ENCODE data around the gene ASIC2.

ASIC2 gene

GRCh38 chr17:33202796-33203495, 90.1 kb downstream of the ASIC2 start:
- DNase-seq = no peak

- DNase-seq = no peak
Observed at GRCh38 chr17:33202021-33202420, 91.1 kb downstream of the ASIC2 start.

GRCh38 chr17:33201283-33201682, 91.8 kb downstream of the ASIC2 start:
- no peak for DNase-seq

DNA sequence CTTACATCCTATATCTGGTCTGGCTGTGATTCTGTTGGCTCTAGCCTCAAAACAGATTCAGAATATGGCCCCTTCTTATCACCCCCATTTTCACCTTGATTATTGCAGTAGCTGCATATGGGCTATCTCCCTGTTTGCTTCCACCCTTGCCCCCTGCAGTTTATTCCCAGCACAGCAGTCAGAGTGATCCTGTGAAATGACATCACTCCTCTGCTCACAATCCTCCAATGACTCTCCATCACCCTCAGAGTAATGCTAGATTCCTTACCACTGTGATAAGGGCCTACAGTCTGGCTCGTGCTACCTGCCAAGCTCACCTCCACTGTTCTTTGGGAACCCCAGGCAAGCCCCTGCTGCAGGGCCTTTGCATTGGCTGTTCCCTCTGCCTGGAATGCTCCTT, 92.5 kb downstream of the ASIC2 start:
- peak; percentile 2 for DNase-seq

DNA sequence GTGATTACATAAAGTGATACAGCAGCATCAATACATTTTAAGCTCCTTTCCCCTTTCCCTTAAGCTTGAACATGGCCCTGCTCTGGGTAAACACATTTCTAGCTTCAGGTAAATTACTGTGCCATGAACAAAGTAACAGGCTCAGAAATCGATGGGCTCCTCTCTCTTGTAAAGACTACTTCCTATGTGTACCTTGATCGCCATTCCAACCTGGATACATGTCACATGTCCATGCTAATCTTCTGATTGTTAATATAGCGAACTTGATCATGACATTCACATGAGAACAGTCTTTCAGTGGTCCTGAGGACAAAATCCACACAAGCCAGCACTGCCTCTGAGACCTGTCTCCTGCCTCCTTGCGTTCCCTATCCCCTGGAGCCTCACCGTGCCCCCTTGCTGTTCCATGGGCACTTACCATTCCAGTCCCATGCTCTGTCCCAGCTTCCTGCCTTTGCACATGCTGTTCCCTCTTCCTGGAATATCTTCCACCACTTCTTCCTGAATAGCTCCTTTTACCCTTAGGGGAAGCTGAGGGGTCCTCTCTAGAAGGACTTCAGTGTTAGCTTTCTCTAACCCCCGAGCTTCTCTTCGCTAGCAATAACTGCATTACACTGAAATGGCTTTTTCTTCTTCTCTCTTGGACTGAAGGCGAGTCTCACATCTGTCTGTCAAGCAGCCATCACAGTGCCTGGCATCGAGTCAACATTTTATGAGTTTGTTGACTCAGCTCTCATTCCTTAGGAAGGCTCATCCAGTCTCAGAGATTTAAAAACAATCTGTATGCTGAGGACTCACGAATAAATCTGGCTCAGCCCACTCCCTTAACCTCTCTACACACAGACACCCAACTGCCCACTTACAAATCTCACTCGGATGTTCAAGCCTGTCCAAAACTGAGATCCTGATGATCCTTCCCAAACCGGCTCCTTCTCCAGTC, 93.3 kb downstream of the ASIC2 start:
- no peak for DNase-seq

- DNase-seq = no peak
Observed at GRCh38 chr17:33198954-33199353, 94.1 kb downstream of the ASIC2 start.

GRCh38 chr17:33197342-33197741, 95.8 kb downstream of the ASIC2 start:
- no peak for DNase-seq

GRCh38 chr17:33196883-33197282, 96.2 kb downstream of the ASIC2 start:
- no peak for DNase-seq

- DNase-seq = no peak
Observed at GRCh38 chr17:33192951-33193911, 99.9 kb downstream of the ASIC2 start.

DNA sequence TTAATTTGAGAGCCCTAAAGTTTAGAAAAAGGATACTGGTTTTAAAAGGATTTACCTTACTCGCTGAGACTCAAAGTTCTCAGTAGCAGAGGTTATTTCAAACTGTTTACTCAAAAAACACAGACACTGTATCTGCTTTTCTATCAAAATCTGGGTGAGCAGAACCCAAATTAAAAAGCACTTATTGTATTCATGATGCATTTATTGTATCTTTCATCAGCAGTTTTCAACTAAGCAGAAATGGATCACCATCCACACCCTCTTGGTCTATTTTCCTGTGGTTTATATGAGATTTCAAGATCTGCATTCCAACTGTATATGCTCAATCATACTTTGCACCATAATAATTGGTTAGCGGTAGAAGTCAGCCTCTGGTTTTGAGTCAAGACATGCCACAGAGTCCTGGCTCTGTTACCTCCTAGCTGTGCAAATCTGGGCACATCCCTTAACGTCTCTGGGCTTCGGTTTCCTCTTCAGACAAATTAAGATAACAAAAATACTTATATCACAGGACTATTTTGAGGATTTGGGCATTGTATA, 109.5 kb downstream of the ASIC2 start:
- DNase-seq = no peak

DNA sequence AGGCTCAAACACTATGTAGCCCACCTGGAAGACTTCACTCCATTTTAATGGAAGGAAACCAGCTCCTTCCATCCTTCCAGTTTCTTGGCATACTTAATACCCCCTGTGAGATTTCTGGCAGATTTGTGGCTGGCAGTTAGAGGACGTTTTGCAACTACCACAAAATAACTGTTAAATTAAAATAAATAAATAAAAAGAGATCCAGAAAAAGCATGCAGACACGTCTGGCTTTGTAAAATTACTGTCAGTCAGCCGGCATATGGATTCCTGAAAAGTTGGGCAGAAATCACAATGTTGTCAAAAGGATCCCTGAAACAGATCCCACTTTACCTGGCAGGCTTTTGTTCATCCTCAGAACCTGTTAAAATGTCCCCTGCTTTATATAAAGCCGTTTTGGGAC, 113.9 kb downstream of the ASIC2 start:
- no peak for DNase-seq

GRCh38 chr17:33178681-33179080, 114.4 kb downstream of the ASIC2 start:
- no peak for DNase-seq

DNA sequence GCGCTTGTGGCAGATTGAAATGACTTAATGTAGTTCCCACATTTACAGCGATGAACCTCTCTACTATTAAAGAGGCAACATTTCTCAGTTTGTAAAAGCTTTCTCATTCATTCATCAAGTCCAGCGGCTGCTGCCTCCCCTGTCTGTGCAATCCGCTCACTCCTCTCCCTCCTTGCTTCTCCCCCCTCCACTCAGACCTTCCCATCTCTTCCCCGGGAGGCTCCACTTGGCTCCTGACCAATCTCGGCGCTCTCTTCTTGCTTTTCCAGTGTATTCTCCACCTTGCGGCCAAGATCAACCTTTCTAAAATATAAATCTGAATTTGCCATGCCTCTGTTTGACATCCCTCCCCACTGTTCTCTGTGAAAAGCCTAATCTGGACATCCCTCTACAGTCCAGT, 117.5 kb downstream of the ASIC2 start:
- DNase-seq = no peak

- no peak for DNase-seq
Observed at GRCh38 chr17:33171931-33172330, 121.2 kb downstream of the ASIC2 start.

GRCh38 chr17:33169580-33170285, 123.4 kb downstream of the ASIC2 start:
- no peak for DNase-seq

DNA sequence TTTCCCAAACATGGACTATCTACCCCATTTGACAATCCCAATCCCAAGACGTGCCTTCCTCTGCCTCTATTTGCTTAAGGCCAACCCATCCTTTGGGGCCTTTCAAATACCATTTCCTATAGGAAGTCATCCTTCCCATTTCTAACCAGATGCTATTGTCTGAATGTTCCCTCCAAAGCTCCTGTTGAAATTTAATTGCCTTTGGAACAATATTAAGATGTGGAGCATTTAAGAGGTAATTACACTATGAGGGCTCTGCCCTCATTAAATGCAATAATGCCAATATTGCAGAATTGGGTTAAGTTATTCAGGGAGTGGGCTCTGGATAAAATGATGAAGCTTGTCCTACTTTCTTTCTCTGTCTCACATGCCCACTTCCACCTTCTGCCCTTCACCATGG, 125.4 kb downstream of the ASIC2 start:
- DNase-seq = no peak

DNA sequence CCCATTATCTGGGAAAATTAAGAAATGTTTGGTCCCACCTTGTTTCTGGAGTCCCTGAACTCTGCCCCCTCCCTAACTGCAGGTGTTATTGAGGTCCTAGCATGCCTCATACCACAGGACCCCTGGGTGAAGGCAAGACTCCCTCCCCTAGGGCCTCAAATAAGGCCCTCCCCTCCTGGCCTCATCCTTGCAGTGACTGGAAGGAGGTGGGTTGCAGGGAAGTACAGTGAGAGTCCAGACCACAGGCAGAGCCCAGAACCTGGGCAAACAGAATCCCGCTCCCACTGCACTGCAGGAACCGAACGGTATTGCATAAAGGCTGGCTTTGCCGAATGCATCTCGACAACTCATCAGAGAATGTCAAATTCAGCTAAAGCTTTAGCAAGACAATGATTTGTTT, 126.6 kb downstream of the ASIC2 start:
- no peak for DNase-seq

DNA sequence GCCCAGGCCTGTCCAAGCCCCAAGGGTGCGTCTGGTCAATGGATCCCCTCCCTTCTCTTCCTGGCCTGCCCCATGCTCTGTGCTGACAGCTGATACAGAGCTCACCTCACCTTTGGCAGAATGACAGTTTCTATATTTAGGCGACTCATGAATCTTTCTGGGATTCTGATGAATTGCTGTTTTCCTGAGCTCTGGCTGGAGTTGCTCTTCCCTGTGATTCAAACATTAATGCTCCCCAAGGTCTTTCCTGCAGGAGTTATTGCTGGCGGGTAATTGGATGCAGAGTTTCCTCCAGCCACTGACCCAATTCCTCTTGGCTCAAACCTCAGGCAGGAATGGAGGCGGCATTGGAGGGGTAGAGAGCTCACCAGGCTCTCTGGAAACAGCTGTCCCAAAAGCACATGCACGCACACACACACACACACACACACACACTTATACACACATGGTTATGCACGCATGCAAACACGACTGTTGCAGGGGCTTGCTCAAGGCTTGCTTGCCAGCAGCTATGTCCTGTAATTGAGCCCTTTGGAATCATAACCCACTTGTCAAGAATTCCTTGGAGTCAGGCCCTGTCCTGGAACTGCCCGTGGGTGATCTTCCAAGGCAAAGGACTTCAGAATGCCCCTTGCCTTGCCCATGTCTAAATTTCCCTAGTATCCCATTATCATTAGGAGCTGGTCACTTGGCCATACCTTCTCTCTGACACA, 128.8 kb downstream of the ASIC2 start:
- DNase-seq = no peak

GRCh38 chr17:33163533-33164168, 129.4 kb downstream of the ASIC2 start:
- DNase-seq = no peak

DNA sequence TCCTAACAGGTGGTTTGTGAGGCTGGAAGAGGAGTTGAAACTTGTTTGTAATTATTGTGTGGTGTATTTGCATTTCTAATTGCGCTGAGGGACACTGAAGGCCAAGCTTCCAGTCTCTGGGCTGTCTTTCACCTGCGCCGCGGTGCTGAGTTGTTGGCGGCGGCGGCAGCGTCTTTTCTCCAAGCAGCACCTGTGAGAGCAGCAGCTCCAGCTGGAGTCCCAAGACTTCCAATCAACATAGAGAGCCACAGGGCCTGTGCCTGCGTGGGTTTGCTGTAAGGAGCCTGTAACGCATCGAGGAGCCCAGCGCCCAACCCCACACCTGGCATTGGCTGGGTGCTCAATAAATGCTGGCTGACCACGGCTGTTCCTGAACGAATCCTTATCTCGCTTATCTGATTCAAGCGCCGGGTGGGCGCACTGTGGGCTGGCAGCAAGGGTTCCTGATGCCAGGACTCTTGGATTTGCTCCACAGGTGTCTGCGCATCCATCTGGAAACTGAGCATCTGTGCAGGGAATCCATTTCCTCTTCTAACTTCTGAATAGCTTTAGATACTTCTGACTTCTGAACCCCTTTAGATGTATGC, 138.1 kb downstream of the ASIC2 start:
- no peak for DNase-seq

DNA sequence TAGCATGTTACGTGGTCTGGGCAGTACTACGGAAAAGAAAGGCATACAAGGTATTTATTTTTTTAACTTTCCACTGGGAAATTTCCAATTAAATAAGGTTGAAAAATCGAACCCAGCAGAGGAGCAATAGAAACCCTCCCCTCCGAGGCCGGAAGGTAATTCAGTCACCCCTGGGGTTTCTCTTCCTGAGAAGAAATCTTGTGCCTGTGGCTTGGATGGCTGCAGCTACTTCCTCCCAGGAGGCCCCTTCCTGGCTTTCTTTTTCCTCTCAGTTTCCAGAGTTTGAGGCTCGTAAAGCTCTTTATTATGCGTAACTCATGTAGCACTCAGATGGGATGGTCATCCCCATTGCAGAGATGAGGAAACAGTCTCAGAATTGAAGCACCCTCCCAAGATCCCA, 140.3 kb downstream of the ASIC2 start:
- DNase-seq = no peak
